ENCODE data around the gene C2CD2.

DNA sequence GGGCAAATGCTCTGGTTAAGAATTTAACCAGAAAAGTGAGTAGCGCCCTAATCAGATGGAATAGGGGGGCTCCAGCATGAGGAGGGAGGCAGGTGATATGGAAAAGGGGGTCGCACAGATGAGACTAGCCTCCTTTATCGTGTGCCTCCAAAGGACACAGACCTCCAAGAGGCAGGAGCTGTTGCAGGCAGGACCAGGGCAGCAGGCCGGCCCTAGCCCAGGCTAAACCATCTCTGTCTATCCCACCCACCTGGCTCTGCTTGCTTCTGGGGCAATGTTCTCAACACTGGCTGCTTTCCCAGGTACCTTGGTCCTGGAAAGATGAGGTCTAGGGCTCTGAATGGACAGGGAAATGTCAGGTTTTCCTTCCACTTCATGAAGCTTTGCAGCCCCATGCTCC, 36.3 kb downstream of the C2CD2 start:
- TF ChIP-seq, protein P1, sequence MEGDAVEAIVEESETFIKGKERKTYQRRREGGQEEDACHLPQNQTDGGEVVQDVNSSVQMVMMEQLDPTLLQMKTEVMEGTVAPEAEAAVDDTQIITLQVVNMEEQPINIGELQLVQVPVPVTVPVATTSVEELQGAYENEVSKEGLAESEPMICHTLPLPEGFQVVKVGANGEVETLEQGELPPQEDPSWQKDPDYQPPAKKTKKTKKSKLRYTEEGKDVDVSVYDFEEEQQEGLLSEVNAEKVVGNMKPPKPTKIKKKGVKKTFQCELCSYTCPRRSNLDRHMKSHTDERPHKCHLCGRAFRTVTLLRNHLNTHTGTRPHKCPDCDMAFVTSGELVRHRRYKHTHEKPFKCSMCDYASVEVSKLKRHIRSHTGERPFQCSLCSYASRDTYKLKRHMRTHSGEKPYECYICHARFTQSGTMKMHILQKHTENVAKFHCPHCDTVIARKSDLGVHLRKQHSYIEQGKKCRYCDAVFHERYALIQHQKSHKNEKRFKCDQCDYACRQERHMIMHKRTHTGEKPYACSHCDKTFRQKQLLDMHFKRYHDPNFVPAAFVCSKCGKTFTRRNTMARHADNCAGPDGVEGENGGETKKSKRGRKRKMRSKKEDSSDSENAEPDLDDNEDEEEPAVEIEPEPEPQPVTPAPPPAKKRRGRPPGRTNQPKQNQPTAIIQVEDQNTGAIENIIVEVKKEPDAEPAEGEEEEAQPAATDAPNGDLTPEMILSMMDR (IDR thresholded peaks at IDR 0.05; ENCODE audit: low read depth, low read length, poor library complexity, severe bottlenecking) = no peak
- no peak for TF ChIP-seq EZH2phosphoT487 (IDR thresholded peaks at IDR 0.05; ENCODE audit: borderline replicate concordance, low read length)
